Upper lobe of left lung (tissue), 4 donors: ENCODE measurements around the gene DOCK11.

Source experiments
- CTCF ChIP-seq, 6 experiments: fragments of 450-650 bp in 4 of 6; fragments of 200-600 bp in 2 of 6; sonication (generic) in 2 of 6; IDR thresholded peaks; one replicate each; pipeline ENCODE4 v1.5.1; 2016 to 2019; ENCODE audit warnings: antibody characterized with exemption in 6 of 6
- EP300 ChIP-seq, 4 donors: sonication (generic); formaldehyde crosslinking; IDR thresholded peaks; one replicate each; pipeline ENCODE4 v1.5.1; 2017; ENCODE audit warnings: antibody characterized with exemption in 4 of 4, control low read depth in 2 of 4
- POLR2A ChIP-seq, 4 donors: fragments of 450-650 bp; IDR thresholded peaks; one replicate each; pipeline ENCODE4 v1.5.1; 2016 to 2017; ENCODE audit warnings: antibody characterized with exemption in 4 of 4, mild to moderate bottlenecking in 2 of 4
- POLR2AphosphoS5 ChIP-seq, 2 donors: sonication (generic); formaldehyde crosslinking; IDR thresholded peaks; one replicate each; pipeline ENCODE4 v1.5.1; 2017; ENCODE audit warnings: antibody characterized with exemption in 2 of 2

GRCh38 chrX:118523920-118524319 is 28.3 kb downstream of the DOCK11 start:
- TF ChIP-seq EP300 (IDR thresholded peaks at IDR 0.05): no peak
- no peak for TF ChIP-seq POLR2AphosphoS5 (IDR thresholded peaks at IDR 0.05)
- TF ChIP-seq CTCF (IDR thresholded peaks at IDR 0.05): no peak
- no peak for TF ChIP-seq POLR2A (IDR thresholded peaks at IDR 0.05)
